K562 (cell line): ENCODE measurements around the gene FUT9. TPM values are rescaled to one million over a fixed set of nuclear protein-coding genes. Genes with fewer than 3 reads are reported as not detected.

ENCODE experiments used
- ATAC-seq: fragments of 200-7000 bp; cut with Tn5 transposase; 3 replicates; pipeline ENCODE4 v1.9.1; 2020; ENCODE audit warnings: moderate library complexity
- BruUV-seq: library from RNA; stranded (reverse); fragments of 400-500 nt; replicated peaks from 2 replicates; lab custom pipeline; 2021; lab: Mats Ljungman, UMichigan
- CTCF ChIA-PET: fragments of 300-600 bp; formaldehyde crosslinking; extraction: SDS; loops from one replicate; lab custom pipeline; 2021; ENCODE audit warnings: low intra/inter-chr PET ratio; lab: Yijun Ruan, JAX
- POLR2A ChIA-PET: fragments of 300-600, 350-650 bp; sonication (Branson Sonifier 250); formaldehyde crosslinking; extraction: SDS; loops from one replicate; lab custom pipeline; 2021; ENCODE audit warnings: antibody characterized with exemption, inconsistent platforms; lab: Yijun Ruan, JAX
- DNase-seq, 4 experiments: peaks; one replicate each; pipeline versions ENCODE4 v3.0.0 to v3.0.0-alpha.2; 2011 to 2018; ENCODE audit warnings: low spot score in 3 of 4, mixed read lengths in 3 of 4; ENCODE audit errors: extremely low read depth in 1 of 4
- FAIRE-seq: peaks from 2 replicates; lab custom pipeline; 2011; peaks lifted over from hg19 to GRCh38; lab: Jason Lieb, UNC
- H2AFZ ChIP-seq: 2 replicates; pipeline ENCODE4 v1.6.0; 2011; ENCODE audit warnings: low read depth, low read length, control low read depth, inconsistent platforms
- H3K27ac ChIP-seq: fragments of 200-600 bp; 3 replicates; pipeline ENCODE4 v1.8.0; 2011; ENCODE audit warnings: low read depth, mild to moderate bottlenecking, control low read depth, inconsistent platforms, low read length, moderate library complexity, mixed read lengths; ENCODE audit errors: extremely low read depth
- H3K27me3 ChIP-seq, 2 experiments: fragments of 300-600 bp in 1 of 2; 2 replicates in 1 of 2; 3 replicates in 1 of 2; pipeline versions ENCODE4 v1.6.0 to v1.8.0; 2011; ENCODE audit warnings: inconsistent platforms in 2 of 2, low read length in 2 of 2, mild to moderate bottlenecking in 1 of 2, mixed read lengths in 1 of 2, moderate library complexity in 1 of 2; ENCODE audit not compliant: control insufficient read depth in 2 of 2, insufficient read depth in 2 of 2
- H3K36me3 ChIP-seq: fragments of 300-600 bp; 3 replicates; pipeline ENCODE4 v1.8.0; 2011; ENCODE audit warnings: mild to moderate bottlenecking, low read length, inconsistent platforms; ENCODE audit not compliant: control insufficient read depth, insufficient read depth
- H3K4me1 ChIP-seq, 2 experiments: fragments of 200-600 bp in 1 of 2; replicated peaks in 1 of 2; 2 replicates in 1 of 2; 3 replicates in 1 of 2; pipeline versions ENCODE4 v1.5.1 to v1.8.0; 2011; ENCODE audit warnings: inconsistent platforms in 2 of 2, low read length in 2 of 2, mild to moderate bottlenecking in 1 of 2, mixed read lengths in 1 of 2, moderate library complexity in 1 of 2; ENCODE audit not compliant: control insufficient read depth in 2 of 2, insufficient read depth in 2 of 2
- H3K4me2 ChIP-seq: 2 replicates; pipeline ENCODE4 v1.6.1; 2011; ENCODE audit warnings: low read length, control low read depth, inconsistent platforms, mixed read lengths; ENCODE audit not compliant: insufficient read depth
- H3K4me3 ChIP-seq: fragments of 200-600 bp; sonication (generic), shearing (Covaris generic); 2 replicates; pipeline ENCODE4 v1.5.1; 2016; ENCODE audit warnings: control low read depth, inconsistent platforms
- H3K79me2 ChIP-seq: fragments of 200-600 bp; 3 replicates; pipeline ENCODE4 v1.8.0; 2011; ENCODE audit warnings: low read length, inconsistent platforms; ENCODE audit not compliant: control insufficient read depth, insufficient read depth
- H3K9ac ChIP-seq, 2 experiments: 2 replicates each; pipeline versions ENCODE4 v1.6.0 to v1.6.1; 2011; ENCODE audit warnings: low read depth in 2 of 2, low read length in 2 of 2, control low read depth in 1 of 2, inconsistent platforms in 1 of 2, mild to moderate bottlenecking in 1 of 2, mixed read lengths in 1 of 2; ENCODE audit not compliant: insufficient read depth in 1 of 2
- H3K9me1 ChIP-seq: one replicate; pipeline ENCODE4 v1.6.0; 2011; ENCODE audit warnings: inconsistent platforms, mild to moderate bottlenecking, low read length, moderate library complexity; ENCODE audit not compliant: control insufficient read depth, insufficient read depth
- H3K9me3 ChIP-seq: replicated peaks from 2 replicates; pipeline ENCODE4 v1.5.1; 2011; ENCODE audit warnings: low read depth, low read length, inconsistent platforms; ENCODE audit not compliant: control insufficient read depth, insufficient read depth
- H4K20me1 ChIP-seq: replicated peaks from 2 replicates; pipeline ENCODE4 v1.6.1; 2011; ENCODE audit warnings: low read length, inconsistent platforms, mixed read lengths; ENCODE audit not compliant: control insufficient read depth, insufficient read depth
- BACH1 ChIP-seq: fragments of 200-800 bp; sonication (Bioruptor generic); IDR thresholded peaks from 2 replicates; pipeline ENCODE4 v1.6.1; 2016; ENCODE audit warnings: missing genetic modification characterization, missing compliant biosample characterization
- BHLHE40 ChIP-seq: IDR thresholded peaks from 2 replicates; pipeline ENCODE4 v1.6.1; 2011; ENCODE audit warnings: low read length, improper control_type of control experiment
- CBX8 ChIP-seq: fragments of 200-600 bp; sonication (generic); IDR thresholded peaks from 2 replicates; pipeline ENCODE4 v1.6.1; 2012; ENCODE audit warnings: borderline replicate concordance, mixed run types, low read depth, mild to moderate bottlenecking, moderate library complexity, mixed read lengths, low read length, control low read depth, inconsistent platforms; ENCODE audit not compliant: poor library complexity, severe bottlenecking; ENCODE audit errors: extremely low read depth
- CHAMP1 ChIP-seq: fragments of 450-650 bp; IDR thresholded peaks from 2 replicates; pipeline ENCODE4 v1.6.1; 2016; ENCODE audit warnings: mild to moderate bottlenecking
- CHCHD3 ChIP-seq: fragments of 250-450 bp; sonication (Bioruptor Pico); IDR thresholded peaks from 2 replicates; pipeline ENCODE4 v2.1.2; 2022; ENCODE audit warnings: mild to moderate bottlenecking
- CREB3 ChIP-seq: fragments of 450-650 bp; conservative IDR thresholded peaks from 2 replicates; pipeline ENCODE4 v1.6.1; 2016; ENCODE audit warnings: missing genetic modification characterization, low read depth, mild to moderate bottlenecking, missing compliant biosample characterization, moderate library complexity
- E2F6 ChIP-seq, 2 experiments: IDR thresholded peaks; 2 replicates each; pipeline ENCODE4 v1.6.1; 2011; ENCODE audit warnings: borderline replicate concordance in 1 of 2, control low read depth in 1 of 2, low read depth in 1 of 2, low read length in 1 of 2, mild to moderate bottlenecking in 1 of 2, mixed read lengths in 1 of 2, moderate library complexity in 1 of 2; ENCODE audit not compliant: insufficient read depth in 1 of 2, insufficient read length in 1 of 2, poor library complexity in 1 of 2, severe bottlenecking in 1 of 2; ENCODE audit errors: extremely low read depth in 1 of 2
- HOXB6 ChIP-seq: fragments of 250-450 bp; sonication (Bioruptor Pico); IDR thresholded peaks from 2 replicates; pipeline ENCODE4 v1.5.1; 2022; ENCODE audit warnings: mild to moderate bottlenecking, borderline replicate concordance
- NFYB ChIP-seq: IDR thresholded peaks from 2 replicates; pipeline ENCODE4 v1.6.1; 2011; ENCODE audit warnings: mild to moderate bottlenecking, moderate library complexity; ENCODE audit not compliant: insufficient read length; ENCODE audit errors: extremely low read depth
- ZNF639 ChIP-seq, 2 experiments: fragments of 200-800 bp in 1 of 2; sonication (Bioruptor generic) in 1 of 2; sonication (generic) in 1 of 2; formaldehyde crosslinking in 1 of 2; IDR thresholded peaks in 1 of 2; conservative IDR thresholded peaks in 1 of 2; 2 replicates each; pipeline versions ENCODE4 v1.5.0 to v1.6.1; 2016 to 2020; ENCODE audit warnings: missing compliant biosample characterization in 1 of 2, missing genetic modification characterization in 1 of 2, missing genetic modification reagents in 1 of 2
- ZNF740 ChIP-seq, 3 experiments: fragments of 200-800 bp in 1 of 3; sonication (Bioruptor generic) in 1 of 3; sonication (generic) in 1 of 3; formaldehyde crosslinking in 1 of 3; IDR thresholded peaks; 2 replicates each; pipeline versions ENCODE4 v1.6.1 to v1.8.0; 2016 to 2022; ENCODE audit warnings: mild to moderate bottlenecking in 2 of 3, missing compliant biosample characterization in 2 of 3, missing genetic modification characterization in 2 of 3, missing genetic modification reagents in 1 of 3
- WGBS: fragments of 100-300 bp; shearing (Covaris generic); methylation state at CpG from one replicate; pipeline ENCODE4 v1.1.6; 2016; ENCODE audit warnings: low coverage, mixed read lengths; ENCODE audit not compliant: insufficient coverage; ENCODE audit errors: missing lambda C conversion rate; 5-methylcytosine and 5-hydroxymethylcytosine counted together
- in situ Hi-C: fragments of 300-500 bp; cut with MboI; formaldehyde crosslinking; loops from 4 replicates; pipeline ENCODE4 v1.15.0; 2018; ENCODE audit warnings: inconsistent platforms, mixed read lengths
- intact Hi-C: fragments of 100-400 bp; cut with micrococcal nuclease; formaldehyde crosslinking; loops from 2 replicates; pipeline ENCODE4 v1.14.2; 2022
- polyA plus RNA-seq, 8 experiments: library from polyadenylated mRNA; depleted of rRNA in 4 of 8; stranded (reverse) in 5 of 8; unstranded in 3 of 8; fragments of >200 nt; fragmentation: Nextera tagmentation in 2 of 8; fragmentation: Illumina TruSeq in 1 of 8; extraction: Ambion mirVana in 2 of 8; extraction: Trizol in 1 of 8; gene quantifications; 2 replicates each; pipeline versions ENCODE4 v1.2.1 to v1.2.3, GENCODE V29; 2011 to 2014; ENCODE audit warnings: inconsistent platforms in 1 of 8, missing spikeins in 1 of 8
- total RNA-seq, 7 experiments: library from RNA; depleted of rRNA in 6 of 7; stranded (reverse); fragments of >200 nt in 6 of 7; fragmentation: Illumina TruSeq in 2 of 7; extraction: Trizol in 2 of 7; gene quantifications; 2 replicates each; pipeline versions ENCODE4 v1.2.1 to v1.2.3, GENCODE V29; 2011 to 2021; ENCODE audit warnings: low replicate concordance in 1 of 7

FUT9 gene
- total and polyA plus RNA-seq, 9 of the 15 experiments (the other 6 are each of a cell fraction or from before 2014, with no cell fraction given), result not detected

- Histone ChIP-seq H3K9ac (no peak overlapping the region), H3K9me1 (no peaks in the 10 kb centered on the region), H3K9me3 (no peaks in the 10 kb centered on the region), H3K4me3 (no peak overlapping the region), H2AFZ (no peak overlapping the region), H3K4me1 (no peaks in the 10 kb centered on the region), H3K27me3 (no peaks in the 10 kb centered on the region), H4K20me1 (no peaks in the 10 kb centered on the region), H3K79me2 (no peaks in the 10 kb centered on the region), H3K36me3 (no peaks in the 10 kb centered on the region), H3K4me2 (no peak overlapping the region), H3K27ac (no peak overlapping the region)
- no peak for TF ChIP-seq CREB3 (tag)
- no peak for TF ChIP-seq CBX8
- no peak for TF ChIP-seq E2F6 (IDR thresholded peaks at IDR 0.05; ENCODE audit: borderline replicate concordance in 1 of 2, extremely low read depth in 1 of 2, insufficient read depth in 1 of 2, insufficient read length in 1 of 2, low read depth in 1 of 2, low read length in 1 of 2, poor library complexity in 1 of 2, severe bottlenecking in 1 of 2)
- no peak for TF ChIP-seq NFYB
- no peak for TF ChIP-seq BACH1 (tag)
- no peak for TF ChIP-seq ZNF740 (CRISPR knock-in tag; IDR thresholded peaks at IDR 0.05)
- no peak for TF ChIP-seq ZNF740 (tag; IDR thresholded peaks at IDR 0.05)
- TF ChIP-seq BHLHE40, result no peak
- no peak for TF ChIP-seq CHCHD3
- TF ChIP-seq CHAMP1, result no peak
- no peak for TF ChIP-seq ZNF639 (CRISPR knock-in tag; conservative IDR thresholded peaks at IDR 0.05 in 1 of 2, IDR thresholded peaks at IDR 0.05 in 1 of 2)
- TF ChIP-seq HOXB6, result no peak
- intact Hi-C loops, result no loop called here
- POLR2A ChIA-PET, result no interaction called here
- CTCF ChIA-PET, result no interaction called here
- in situ Hi-C loops, result no loop called here
- FAIRE-seq (no peak), DNase-seq (no peak), ATAC-seq (no peak)
- 7% methylated on average over 2 of the region's 2 CpGs for WGBS
- BruUV-seq, result no TSS peak
Measured at GRCh38 chr6:96227135-96227534, 211.4 kb downstream of the FUT9 start.
